GM12878 (cell line): ENCODE results near the gene KLHL30. TPM values are rescaled to one million over a fixed set of nuclear protein-coding genes. Genes with fewer than 3 reads are reported as not detected.

Experiments
- ATAC-seq: fragments of 200-7000 bp; cut with Tn5 transposase; 3 replicates; pipeline ENCODE4 v1.9.1; 2020; ENCODE audit warnings: mild to moderate bottlenecking, moderate library complexity
- BruUV-seq: library from RNA; stranded (reverse); fragments of 400-500 nt; replicated peaks from 2 replicates; lab custom pipeline; 2021; lab: Mats Ljungman, UMichigan
- CTCF ChIA-PET: fragments of 300-600 bp; sonication (Branson Sonifier 250); formaldehyde crosslinking; extraction: SDS; loops from one replicate; lab custom pipeline; 2021; ENCODE audit warnings: inconsistent platforms; lab: Yijun Ruan, JAX
- POLR2A ChIA-PET: fragments of 350-600 bp; formaldehyde crosslinking; extraction: SDS; loops from one replicate; lab custom pipeline; 2021; ENCODE audit warnings: inconsistent platforms; lab: Charles Lee
- RAD21 ChIA-PET: fragments of 300-600 bp; sonication (Branson Sonifier 250); formaldehyde crosslinking; loops from one replicate; lab custom pipeline; 2023; ENCODE audit warnings: antibody characterized with exemption; ENCODE audit not compliant: unreplicated experiment; lab: Charles Lee
- SMC1A ChIA-PET: fragments of 300-600 bp; sonication (Branson Sonifier 250); formaldehyde crosslinking; loops from one replicate; lab custom pipeline; 2023; ENCODE audit not compliant: unreplicated experiment, uncharacterized antibody; lab: Charles Lee
- DNase-seq: peaks from one replicate; pipeline ENCODE4 v3.0.0-alpha.2; 2011; ENCODE audit warnings: low read depth, low spot score
- FAIRE-seq: peaks from 3 replicates; lab custom pipeline; 2011; peaks lifted over from hg19 to GRCh38; lab: Jason Lieb, UNC
- H2AFZ ChIP-seq: 2 replicates; pipeline ENCODE4 v1.6.0; 2011; ENCODE audit warnings: low read depth, low read length, control low read depth; ENCODE audit not compliant: control insufficient read depth
- H3K27ac ChIP-seq: 2 replicates; pipeline ENCODE4 v1.5.1; 2011; ENCODE audit warnings: control low read depth; ENCODE audit not compliant: control insufficient read depth, insufficient read depth
- H3K27me3 ChIP-seq, 2 experiments: replicated peaks in 1 of 2; 2 replicates each; pipeline versions ENCODE4 v1.6.0 to v1.6.1; 2011; ENCODE audit warnings: low read length in 1 of 2; ENCODE audit not compliant: control insufficient read depth in 2 of 2, insufficient read depth in 2 of 2
- H3K36me3 ChIP-seq, 2 experiments: 2 replicates each; pipeline ENCODE4 v1.5.1; 2011; ENCODE audit warnings: low read length in 1 of 2; ENCODE audit not compliant: control insufficient read depth in 2 of 2, insufficient read depth in 2 of 2
- H3K4me1 ChIP-seq: 2 replicates; pipeline ENCODE4 v1.6.1; 2011; ENCODE audit warnings: mild to moderate bottlenecking, low read length, moderate library complexity, mixed read lengths; ENCODE audit not compliant: control insufficient read depth, insufficient read depth
- H3K4me2 ChIP-seq: 2 replicates; pipeline ENCODE4 v1.6.0; 2011; ENCODE audit warnings: control low read depth; ENCODE audit not compliant: control insufficient read depth, insufficient read depth
- H3K4me3 ChIP-seq: fragments of 200-600 bp; sonication (generic); 2 replicates; pipeline ENCODE4 v1.5.1; 2016
- H3K79me2 ChIP-seq: 2 replicates; pipeline ENCODE4 v1.6.0; 2011; ENCODE audit warnings: low read length; ENCODE audit not compliant: control insufficient read depth, insufficient read depth
- H3K9ac ChIP-seq: 2 replicates; pipeline ENCODE4 v1.8.0; 2011; ENCODE audit warnings: low read length, control low read depth, mixed read lengths; ENCODE audit not compliant: control insufficient read depth, insufficient read depth
- H3K9me3 ChIP-seq: replicated peaks from 3 replicates; pipeline ENCODE4 v1.5.1; 2011; ENCODE audit warnings: mild to moderate bottlenecking, low read length; ENCODE audit not compliant: control insufficient read depth, insufficient read depth
- H4K20me1 ChIP-seq: 2 replicates; pipeline ENCODE4 v1.6.0; 2011; ENCODE audit not compliant: control insufficient read depth, insufficient read depth
- ATF2 ChIP-seq: IDR thresholded peaks from 2 replicates; pipeline ENCODE4 v1.6.1; 2012; ENCODE audit warnings: low read length, inconsistent platforms
- ATF7 ChIP-seq: fragments of 450-650 bp; IDR thresholded peaks from 2 replicates; pipeline ENCODE4 v1.6.1; 2016; ENCODE audit warnings: low read depth, mild to moderate bottlenecking
- CHD2 ChIP-seq: IDR thresholded peaks from 2 replicates; pipeline ENCODE4 v1.6.1; 2011; ENCODE audit warnings: low read depth, low read length, improper control_type of control experiment, borderline replicate concordance
- ETV6 ChIP-seq, 2 experiments: fragments of 450-650 bp in 1 of 2; IDR thresholded peaks in 1 of 2; conservative IDR thresholded peaks in 1 of 2; 2 replicates each; pipeline ENCODE4 v1.6.1; 2014; ENCODE audit warnings: antibody characterized with exemption in 1 of 2, borderline replicate concordance in 1 of 2, low read depth in 1 of 2, mild to moderate bottlenecking in 1 of 2, moderate library complexity in 1 of 2
- IRF4 ChIP-seq: IDR thresholded peaks from 2 replicates; pipeline ENCODE4 v1.6.1; 2011; ENCODE audit warnings: low read depth, low read length
- KLF5 ChIP-seq: fragments of 450-650 bp; IDR thresholded peaks from 2 replicates; pipeline ENCODE4 v1.6.1; 2014; ENCODE audit warnings: mild to moderate bottlenecking; ENCODE audit not compliant: partially characterized antibody
- MAX ChIP-seq: IDR thresholded peaks from 2 replicates; pipeline ENCODE4 v1.6.1; 2012; ENCODE audit warnings: low read depth, low read length, improper control_type of control experiment
- MTA2 ChIP-seq: fragments of 450-650 bp; IDR thresholded peaks from 2 replicates; pipeline ENCODE4 v1.6.1; 2016; ENCODE audit warnings: low read depth, mild to moderate bottlenecking, moderate library complexity
- MXI1 ChIP-seq: fragments of 150-350 bp; IDR thresholded peaks from 2 replicates; pipeline ENCODE4 v1.6.1; 2011; ENCODE audit warnings: low read depth, mild to moderate bottlenecking, inconsistent platforms, low read length, improper control_type of control experiment
- MYC ChIP-seq: IDR thresholded peaks from 2 replicates; pipeline ENCODE4 v1.6.1; 2011; ENCODE audit warnings: mild to moderate bottlenecking, low read length, moderate library complexity, inconsistent platforms; ENCODE audit not compliant: insufficient read depth, insufficient replicate concordance, insufficient read length, severe bottlenecking
- NBN ChIP-seq: fragments of 450-650 bp; IDR thresholded peaks from 2 replicates; pipeline ENCODE4 v1.6.1; 2016
- NKRF ChIP-seq: fragments of 450-650 bp; conservative IDR thresholded peaks from 2 replicates; pipeline ENCODE4 v1.6.1; 2017; ENCODE audit warnings: mild to moderate bottlenecking, moderate library complexity
- NR2C2 ChIP-seq: IDR thresholded peaks from 2 replicates; pipeline ENCODE4 v1.6.1; 2011; ENCODE audit warnings: borderline replicate concordance, low read depth; ENCODE audit not compliant: control insufficient read depth, insufficient read length
- PAX5 ChIP-seq: IDR thresholded peaks from 2 replicates; pipeline ENCODE4 v1.6.1; 2011; ENCODE audit warnings: low read depth, low read length, borderline replicate concordance
- RUNX3 ChIP-seq: IDR thresholded peaks from 2 replicates; pipeline ENCODE4 v1.6.1; 2012; ENCODE audit warnings: low read length, inconsistent platforms
- SIN3A ChIP-seq: IDR thresholded peaks from 2 replicates; pipeline ENCODE4 v1.6.1; 2012; ENCODE audit warnings: low read depth, low read length, improper control_type of control experiment
- SPI1 ChIP-seq: IDR thresholded peaks from 2 replicates; pipeline ENCODE4 v1.6.1; 2011; ENCODE audit warnings: low read depth, mild to moderate bottlenecking, low read length, moderate library complexity, borderline replicate concordance; ENCODE audit not compliant: insufficient read depth
- TARDBP ChIP-seq: IDR thresholded peaks from 2 replicates; pipeline ENCODE4 v1.6.1; 2016; ENCODE audit warnings: borderline replicate concordance
- ZNF274 ChIP-seq: IDR thresholded peaks from one replicate; pipeline ENCODE4 v1.8.0; 2011; ENCODE audit not compliant: insufficient read length, insufficient read depth
- WGBS: methylation state at CpG from one replicate; pipeline ENCODE4 v1.1.6; 2016; ENCODE audit warnings: low lambda C conversion rate; ENCODE audit not compliant: insufficient replicate concordance, insufficient coverage; ENCODE audit errors: missing lambda C conversion rate; 5-methylcytosine and 5-hydroxymethylcytosine counted together
- in situ Hi-C: fragments of 300-500 bp; cut with MboI; formaldehyde crosslinking; loops from 9 replicates; pipeline ENCODE4 v1.14.3; 2018; ENCODE audit warnings: mixed read lengths
- intact Hi-C: fragments of 100-400 bp; cut with micrococcal nuclease; formaldehyde crosslinking; loops from one replicate; pipeline ENCODE4 v1.14.2; 2022; ENCODE audit not compliant: unreplicated experiment
- polyA plus RNA-seq, 11 experiments: library from polyadenylated mRNA; depleted of rRNA in 4 of 11; unstranded in 6 of 11; stranded (reverse) in 5 of 11; fragments of >200 nt; fragmentation: Nextera tagmentation in 4 of 11; fragmentation: Illumina TruSeq in 1 of 11; extraction: Ambion mirVana in 4 of 11; extraction: Trizol in 1 of 11; gene quantifications; 1 replicate in 1 of 11; 2 replicates in 10 of 11; pipeline versions ENCODE4 v1.2.1 to v1.2.3, GENCODE V29; 2011 to 2016; ENCODE audit warnings: inconsistent platforms in 2 of 11, missing spikeins in 2 of 11, low read depth in 1 of 11
- total RNA-seq, 4 experiments: library from RNA; depleted of rRNA in 3 of 4; stranded (reverse); fragments of >200 nt in 3 of 4; fragmentation: Illumina TruSeq in 1 of 4; extraction: Trizol in 1 of 4; gene quantifications; 2 replicates each; pipeline versions ENCODE4 v1.2.1 to v1.2.3, GENCODE V29; 2013 to 2021

The KLHL30 gene
- total and polyA plus RNA-seq, 10 of the 15 experiments (the other 5 are each of a cell fraction or from before 2014, with no cell fraction given), result 0.03 TPM; not detected in 9

- H3K9me3 ChIP-seq, result no peaks in the 10 kb centered on the region; the same call in 2 of the 3 replicates
- peak overlapping the region; percentile 94 for H3K4me2 ChIP-seq
- ChIA-PET RAD21 (interaction anchor here (0.7 to 2.5 kb wide), 10 partner anchors 10 to 250 kb away, joined by 3 to 23 read pairs (median 7); partner anchors contain the start of gene SCLY), SMC1A (interaction anchor here (0.6 to 2.5 kb wide), 12 partner anchors 9 to 249 kb away, joined by 3 to 13 read pairs (median 5); partner anchors contain the start of genes ESPNL and SCLY), POLR2A (interaction anchor here (1.4 to 3.1 kb wide), 4 partner anchors 9 to 138 kb away, joined by 5 to 13 read pairs (median 10); no protein-coding TSS in a partner anchor), CTCF (interaction anchor here (0.7 to 4.4 kb wide), 9 partner anchors 31 to 434 kb away, joined by 3 to 41 read pairs (median 4); partner anchors contain the start of gene KLHL30)
- peaks cover 21% of the 10 kb centered on the region for H3K4me1 ChIP-seq
- BruUV-seq, result no TSS peak
- DNase-seq (peak; percentile 70), FAIRE-seq (peak; percentile 85), ATAC-seq (peak; percentile 95)
- 48% methylated on average over 28 of the region's 28 CpGs for WGBS
- peak overlapping the region; percentile 26 for H3K4me3 ChIP-seq
- peak overlapping the region; percentile 85 for H2AFZ ChIP-seq
- H3K27ac ChIP-seq, result peak overlapping the region; percentile 62
- no peaks in the 10 kb centered on the region for H3K27me3 ChIP-seq
- H4K20me1 ChIP-seq, result no peaks in the 10 kb centered on the region
- in situ Hi-C loops, result no loop called here
- peak overlapping the region; percentile 40 for H3K9ac ChIP-seq
- intact Hi-C loops, result loop anchor here (5.0 kb wide), 1 partner anchor 45 kb away; the partner anchor contains the start of gene SCLY
- H3K79me2 ChIP-seq, result no peaks in the 10 kb centered on the region
- no peaks in the 10 kb centered on the region for H3K36me3 ChIP-seq
- TF ChIP-seq CHD2, result 0 out of 2 replicates have a peak, but pooled peaks have one; percentile 19
- TF ChIP-seq ATF2, result no peak
- 0 out of 2 replicates have a peak, but pooled peaks have one; percentile 44 for TF ChIP-seq NKRF
- TF ChIP-seq MAX, result peak; percentile 80
- no peak for TF ChIP-seq NR2C2
- TF ChIP-seq ZNF274, result no peak
- peak; percentile 22; the same call in 1 of the 2 replicates for TF ChIP-seq RUNX3
- TF ChIP-seq ATF7, result peak; percentile 42; the same call in 1 of the 2 replicates
- peak; percentile 86 for TF ChIP-seq MXI1
- no peak for TF ChIP-seq TARDBP
- no peak for TF ChIP-seq ETV6 (conservative IDR thresholded peaks at IDR 0.05 in 1 of 2, IDR thresholded peaks at IDR 0.05 in 1 of 2; ENCODE audit: borderline replicate concordance in 1 of 2, low read depth in 1 of 2)
- peak; percentile 86 for TF ChIP-seq NBN
- no peak for TF ChIP-seq MTA2
- TF ChIP-seq SIN3A, result peak; percentile 73
- peak; percentile 73; the same call in 1 of the 2 replicates for TF ChIP-seq PAX5
- TF ChIP-seq MYC, result peak; percentile 61
- TF ChIP-seq IRF4, result 0 out of 2 replicates have a peak, but pooled peaks have one; percentile 46
- peak; percentile 85; the same call in 1 of the 2 replicates for TF ChIP-seq SPI1
- no peak for TF ChIP-seq KLF5
Observed at GRCh38 chr2:238107525-238108422, 30.7 kb upstream of the KLHL30 start.
